H54 (cell line): Measurements from ENCODE around the gene STRADA.
"Not testable (repeated sequence)": the region's sequence is repeated elsewhere in the genome, so short reads cannot be mapped to it uniquely, and the experiment has no call there.

Source experiments
- DNase-seq: peaks from one replicate; pipeline ENCODE4 v3.0.0; 2011; ENCODE audit warnings: low spot score, mixed read lengths; ENCODE audit not compliant: insufficient read length
- FAIRE-seq: peaks from 3 replicates; lab custom pipeline; 2011; peaks lifted over from hg19 to GRCh38; lab: Jason Lieb, UNC
- POLR2A ChIP-seq: IDR thresholded peaks from 2 replicates; pipeline ENCODE4 v1.6.1; 2011; ENCODE audit warnings: low read depth, mild to moderate bottlenecking, low read length

The STRADA gene

GRCh38 chr17:63722403-63722802 lies 19.2 kb downstream of the STRADA start:
- DNase-seq (no peak), FAIRE-seq (no peak)
- TF ChIP-seq POLR2A, result no peak

- DNase-seq, FAIRE-seq: not testable (repeated sequence)
These were observed 21.4 kb downstream of the STRADA start for GRCh38 chr17:63720194-63720593.

- TF ChIP-seq POLR2A, result no peak
- no peak for DNase-seq
- no peak for FAIRE-seq
These were observed 22.6 kb downstream of the STRADA start for GRCh38 chr17:63718988-63719387.

- no peak for FAIRE-seq
- TF ChIP-seq POLR2A, result no peak
These were observed 25.2 kb downstream of the STRADA start for GRCh38 chr17:63716426-63716825.

GRCh38 chr17:63714550-63715277 lies 26.9 kb downstream of the STRADA start:
- no peak for TF ChIP-seq POLR2A
- FAIRE-seq, result no peak
- no peak for DNase-seq

More at GRCh38 chr17:63716426-63716825, 25.2 kb downstream of the STRADA start:
- DNase-seq, result no peak

- no peak for FAIRE-seq
- no peak for TF ChIP-seq POLR2A
- no peak for DNase-seq
These were observed 32.5 kb downstream of the STRADA start for GRCh38 chr17:63709110-63709509.

GRCh38 chr17:63707151-63707550 lies 34.4 kb downstream of the STRADA start:
- FAIRE-seq, result no peak
- DNase-seq, result no peak
- no peak for TF ChIP-seq POLR2A

GRCh38 chr17:63706336-63707082 lies 35.1 kb downstream of the STRADA start:
- no peak for TF ChIP-seq POLR2A

GRCh38 chr17:63705657-63706056 lies 35.9 kb downstream of the STRADA start:
- DNase-seq (no peak), FAIRE-seq (no peak)
- TF ChIP-seq POLR2A, result no peak

More at GRCh38 chr17:63706336-63707082, 35.1 kb downstream of the STRADA start:
- DNase-seq (no peak), FAIRE-seq (no peak)

- FAIRE-seq (no peak), DNase-seq (no peak)
These were observed 36.8 kb downstream of the STRADA start for GRCh38 chr17:63704836-63705235.

GRCh38 chr17:63704259-63704576 lies 37.4 kb downstream of the STRADA start:
- DNase-seq (no peak), FAIRE-seq (no peak)
- no peak for TF ChIP-seq POLR2A

More at GRCh38 chr17:63704836-63705235, 36.8 kb downstream of the STRADA start:
- no peak for TF ChIP-seq POLR2A

- FAIRE-seq (no peak), DNase-seq (no peak)
- no peak for TF ChIP-seq POLR2A
These were observed 37.9 kb downstream of the STRADA start for GRCh38 chr17:63703556-63704258.

- FAIRE-seq, result no peak
- TF ChIP-seq POLR2A, result no peak
These were observed 38.6 kb downstream of the STRADA start for GRCh38 chr17:63703029-63703428.

GRCh38 chr17:63702721-63703015 lies 38.9 kb downstream of the STRADA start:
- TF ChIP-seq POLR2A, result no peak
- FAIRE-seq (no peak), DNase-seq (no peak)

More at GRCh38 chr17:63703029-63703428, 38.6 kb downstream of the STRADA start:
- no peak for DNase-seq
